GM23338 (cell line): ENCODE data around the gene PLSCR2. TPM values are rescaled to one million over a fixed set of nuclear protein-coding genes. Genes with fewer than 3 reads are reported as not detected.
A peak's percentile ranks its signal among the peaks of the same experiment; 100 is the strongest.

Experiments
- ATAC-seq: fragments of 200-7000 bp; cut with Tn5 transposase; 3 replicates; pipeline ENCODE4 v1.9.1; 2020
- DNase-seq: peaks from one replicate; pipeline ENCODE4 v3.0.0-alpha.2; 2015; ENCODE audit warnings: low spot score
- H2AFZ ChIP-seq: fragments of 200-600 bp; sonication (generic); 2 replicates; pipeline ENCODE4 v1.8.0; 2016; ENCODE audit warnings: antibody characterized with exemption, mild to moderate bottlenecking, moderate library complexity
- H3F3A ChIP-seq: fragments of 200-600 bp; sonication (generic); replicated peaks from 2 replicates; pipeline ENCODE4 v1.8.0; 2017; ENCODE audit warnings: antibody characterized with exemption, mixed run types, low read depth
- H3K27ac ChIP-seq: fragments of 200-600 bp; sonication (generic); 2 replicates; pipeline ENCODE4 v1.6.1; 2016; ENCODE audit warnings: low read depth
- H3K27me3 ChIP-seq: fragments of 200-600 bp; sonication (generic); 2 replicates; pipeline ENCODE4 v1.8.0; 2016; ENCODE audit warnings: mild to moderate bottlenecking, mixed run types, moderate library complexity; ENCODE audit not compliant: insufficient read depth
- H3K36me3 ChIP-seq: fragments of 200-600 bp; sonication (generic); 2 replicates; pipeline ENCODE4 v1.8.0; 2016; ENCODE audit warnings: mild to moderate bottlenecking; ENCODE audit not compliant: insufficient read depth
- H3K4me1 ChIP-seq: fragments of 200-600 bp; sonication (generic); 2 replicates; pipeline ENCODE4 v1.8.0; 2016; ENCODE audit warnings: mild to moderate bottlenecking, moderate library complexity; ENCODE audit not compliant: insufficient read depth
- H3K4me2 ChIP-seq: fragments of 200-600 bp; sonication (generic); 2 replicates; pipeline ENCODE4 v1.7.1; 2017; ENCODE audit warnings: mixed run types
- H3K4me3 ChIP-seq: fragments of 200-600 bp; sonication (generic); 2 replicates; pipeline ENCODE4 v1.6.1; 2016; ENCODE audit warnings: mixed run types
- H3K79me2 ChIP-seq: fragments of 200-600 bp; sonication (generic); replicated peaks from 2 replicates; pipeline ENCODE4 v1.8.0; 2017; ENCODE audit warnings: mild to moderate bottlenecking; ENCODE audit not compliant: insufficient read depth
- H3K9me2 ChIP-seq: fragments of 200-600 bp; sonication (generic); 2 replicates; pipeline ENCODE4 v1.8.0; 2017; ENCODE audit not compliant: insufficient read depth
- H4K20me1 ChIP-seq: fragments of 200-600 bp; sonication (generic); replicated peaks from 2 replicates; pipeline ENCODE4 v1.8.0; 2017; ENCODE audit warnings: mild to moderate bottlenecking; ENCODE audit not compliant: insufficient read depth
- H3K27ac Mint-ChIP-seq: 2 replicates; pipeline ENCODE4 v1.8.0; 2020; ENCODE audit warnings: inconsistent platforms, mild to moderate bottlenecking, moderate library complexity, mixed read lengths
- H3K27me3 Mint-ChIP-seq: 3 replicates; pipeline ENCODE4 v1.8.0; 2022; ENCODE audit warnings: low read depth, mild to moderate bottlenecking, moderate library complexity, mixed read lengths, inconsistent platforms; ENCODE audit not compliant: insufficient read depth, poor library complexity
- H3K36me3 Mint-ChIP-seq: 3 replicates; pipeline ENCODE4 v1.8.0; 2021; ENCODE audit warnings: low read depth, mild to moderate bottlenecking, inconsistent platforms, moderate library complexity, mixed read lengths
- H3K4me1 Mint-ChIP-seq: 3 replicates; pipeline ENCODE4 v1.8.0; 2020; ENCODE audit warnings: mild to moderate bottlenecking, inconsistent platforms, mixed read lengths
- H3K4me3 Mint-ChIP-seq: 3 replicates; pipeline ENCODE4 v1.8.0; 2021; ENCODE audit warnings: moderate library complexity, mild to moderate bottlenecking, inconsistent platforms, mixed read lengths
- H3K9me3 Mint-ChIP-seq: 3 replicates; pipeline ENCODE4 v1.8.0; 2020; ENCODE audit warnings: moderate library complexity, mild to moderate bottlenecking, inconsistent platforms, mixed read lengths
- CREB1 ChIP-seq: fragments of 250-450 bp; sonication (Bioruptor Pico); IDR thresholded peaks from 2 replicates; pipeline ENCODE4 v1.5.0; 2020; ENCODE audit warnings: low read depth, mild to moderate bottlenecking, moderate library complexity
- JUNB ChIP-seq: IDR thresholded peaks from one replicate; pipeline ENCODE4 v1.6.1; 2016; ENCODE audit warnings: antibody characterized with exemption; ENCODE audit not compliant: unreplicated experiment
- POLR2AphosphoS5 ChIP-seq: IDR thresholded peaks from 2 replicates; pipeline ENCODE4 v1.6.1; 2016; ENCODE audit warnings: antibody characterized with exemption, low read depth
- long read RNA-seq: library from polyadenylated mRNA; unstranded; transcript quantifications from one replicate; pipeline ENCODE4 v2.0.0, GENCODE V29; 2020; ENCODE audit not compliant: unreplicated experiment
- polyA plus RNA-seq: library from polyadenylated mRNA; unstranded; fragments of >200 nt; fragmentation: Nextera tagmentation; extraction: Ambion mirVana; gene quantifications from 2 replicates; pipeline ENCODE4 v1.2.1, GENCODE V29; 2016
- total RNA-seq: library from RNA; depleted of rRNA; stranded (reverse); fragments of >200 nt; shearing (Covaris generic); gene quantifications from 2 replicates; pipeline ENCODE4 v1.2.3, GENCODE V29; 2014; rRNA removed
- TF ChIP-seq, protein P1 (sequence below): fragments of 250-450 bp; sonication (Bioruptor Pico); IDR thresholded peaks from 2 replicates; pipeline ENCODE4 v1.5.0; 2020; ENCODE audit warnings: mild to moderate bottlenecking, moderate library complexity
- TF ChIP-seq, protein P2 (sequence below), 2 experiments: fragments of 200-600 bp in 1 of 2; sonication (generic) in 1 of 2; conservative IDR thresholded peaks; 2 replicates each; pipeline versions ENCODE4 v1.5.1 to v1.6.1; 2016 to 2017; ENCODE audit warnings: antibody characterized with exemption in 2 of 2, low read depth in 2 of 2, mild to moderate bottlenecking in 2 of 2, moderate library complexity in 1 of 2
- TF ChIP-seq, protein P3 (sequence below): IDR thresholded peaks from 2 replicates; pipeline ENCODE4 v1.6.1; 2016; ENCODE audit warnings: antibody characterized with exemption

The PLSCR2 gene, protein sequence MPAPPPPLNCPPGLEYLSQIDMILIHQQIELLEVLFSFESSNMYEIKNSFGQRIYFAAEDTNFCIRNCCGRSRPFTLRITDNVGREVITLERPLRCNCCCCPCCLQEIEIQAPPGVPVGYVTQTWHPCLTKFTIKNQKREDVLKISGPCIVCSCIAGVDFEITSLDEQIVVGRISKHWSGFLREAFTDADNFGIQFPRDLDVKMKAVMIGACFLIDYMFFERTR
- total RNA-seq (not detected in 2 replicates), polyA plus RNA-seq (0.55 TPM in 1 of 2 replicates, not detected in the other)
- long read RNA-seq, result 0 reads

- H3K9me2 ChIP-seq, result no peaks in the 10 kb centered on the region
- no peaks in the 10 kb centered on the region for H3K36me3 Mint-ChIP-seq
- TF ChIP-seq, protein P1, sequence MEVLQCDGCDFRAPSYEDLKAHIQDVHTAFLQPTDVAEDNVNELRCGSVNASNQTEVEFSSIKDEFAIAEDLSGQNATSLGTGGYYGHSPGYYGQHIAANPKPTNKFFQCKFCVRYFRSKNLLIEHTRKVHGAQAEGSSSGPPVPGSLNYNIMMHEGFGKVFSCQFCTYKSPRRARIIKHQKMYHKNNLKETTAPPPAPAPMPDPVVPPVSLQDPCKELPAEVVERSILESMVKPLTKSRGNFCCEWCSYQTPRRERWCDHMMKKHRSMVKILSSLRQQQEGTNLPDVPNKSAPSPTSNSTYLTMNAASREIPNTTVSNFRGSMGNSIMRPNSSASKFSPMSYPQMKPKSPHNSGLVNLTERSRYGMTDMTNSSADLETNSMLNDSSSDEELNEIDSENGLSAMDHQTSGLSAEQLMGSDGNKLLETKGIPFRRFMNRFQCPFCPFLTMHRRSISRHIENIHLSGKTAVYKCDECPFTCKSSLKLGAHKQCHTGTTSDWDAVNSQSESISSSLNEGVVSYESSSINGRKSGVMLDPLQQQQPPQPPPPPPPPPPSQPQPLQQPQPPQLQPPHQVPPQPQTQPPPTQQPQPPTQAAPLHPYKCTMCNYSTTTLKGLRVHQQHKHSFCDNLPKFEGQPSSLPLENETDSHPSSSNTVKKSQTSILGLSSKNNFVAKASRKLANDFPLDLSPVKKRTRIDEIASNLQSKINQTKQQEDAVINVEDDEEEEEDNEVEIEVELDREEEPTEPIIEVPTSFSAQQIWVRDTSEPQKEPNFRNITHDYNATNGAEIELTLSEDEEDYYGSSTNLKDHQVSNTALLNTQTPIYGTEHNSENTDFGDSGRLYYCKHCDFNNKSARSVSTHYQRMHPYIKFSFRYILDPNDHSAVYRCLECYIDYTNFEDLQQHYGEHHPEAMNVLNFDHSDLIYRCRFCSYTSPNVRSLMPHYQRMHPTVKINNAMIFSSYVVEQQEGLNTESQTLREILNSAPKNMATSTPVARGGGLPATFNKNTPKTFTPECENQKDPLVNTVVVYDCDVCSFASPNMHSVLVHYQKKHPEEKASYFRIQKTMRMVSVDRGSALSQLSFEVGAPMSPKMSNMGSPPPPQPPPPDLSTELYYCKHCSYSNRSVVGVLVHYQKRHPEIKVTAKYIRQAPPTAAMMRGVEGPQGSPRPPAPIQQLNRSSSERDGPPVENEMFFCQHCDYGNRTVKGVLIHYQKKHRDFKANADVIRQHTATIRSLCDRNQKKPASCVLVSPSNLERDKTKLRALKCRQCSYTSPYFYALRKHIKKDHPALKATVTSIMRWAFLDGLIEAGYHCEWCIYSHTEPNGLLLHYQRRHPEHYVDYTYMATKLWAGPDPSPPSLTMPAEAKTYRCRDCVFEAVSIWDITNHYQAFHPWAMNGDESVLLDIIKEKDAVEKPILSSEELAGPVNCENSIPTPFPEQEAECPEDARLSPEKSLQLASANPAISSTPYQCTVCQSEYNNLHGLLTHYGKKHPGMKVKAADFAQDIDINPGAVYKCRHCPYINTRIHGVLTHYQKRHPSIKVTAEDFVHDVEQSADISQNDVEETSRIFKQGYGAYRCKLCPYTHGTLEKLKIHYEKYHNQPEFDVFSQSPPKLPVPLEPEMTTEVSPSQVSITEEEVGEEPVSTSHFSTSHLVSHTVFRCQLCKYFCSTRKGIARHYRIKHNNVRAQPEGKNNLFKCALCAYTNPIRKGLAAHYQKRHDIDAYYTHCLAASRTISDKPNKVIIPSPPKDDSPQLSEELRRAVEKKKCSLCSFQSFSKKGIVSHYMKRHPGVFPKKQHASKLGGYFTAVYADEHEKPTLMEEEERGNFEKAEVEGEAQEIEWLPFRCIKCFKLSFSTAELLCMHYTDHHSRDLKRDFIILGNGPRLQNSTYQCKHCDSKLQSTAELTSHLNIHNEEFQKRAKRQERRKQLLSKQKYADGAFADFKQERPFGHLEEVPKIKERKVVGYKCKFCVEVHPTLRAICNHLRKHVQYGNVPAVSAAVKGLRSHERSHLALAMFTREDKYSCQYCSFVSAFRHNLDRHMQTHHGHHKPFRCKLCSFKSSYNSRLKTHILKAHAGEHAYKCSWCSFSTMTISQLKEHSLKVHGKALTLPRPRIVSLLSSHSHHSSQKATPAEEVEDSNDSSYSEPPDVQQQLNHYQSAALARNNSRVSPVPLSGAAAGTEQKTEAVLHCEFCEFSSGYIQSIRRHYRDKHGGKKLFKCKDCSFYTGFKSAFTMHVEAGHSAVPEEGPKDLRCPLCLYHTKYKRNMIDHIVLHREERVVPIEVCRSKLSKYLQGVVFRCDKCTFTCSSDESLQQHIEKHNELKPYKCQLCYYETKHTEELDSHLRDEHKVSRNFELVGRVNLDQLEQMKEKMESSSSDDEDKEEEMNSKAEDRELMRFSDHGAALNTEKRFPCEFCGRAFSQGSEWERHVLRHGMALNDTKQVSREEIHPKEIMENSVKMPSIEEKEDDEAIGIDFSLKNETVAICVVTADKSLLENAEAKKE, result no peak
- TF ChIP-seq, protein P2, sequence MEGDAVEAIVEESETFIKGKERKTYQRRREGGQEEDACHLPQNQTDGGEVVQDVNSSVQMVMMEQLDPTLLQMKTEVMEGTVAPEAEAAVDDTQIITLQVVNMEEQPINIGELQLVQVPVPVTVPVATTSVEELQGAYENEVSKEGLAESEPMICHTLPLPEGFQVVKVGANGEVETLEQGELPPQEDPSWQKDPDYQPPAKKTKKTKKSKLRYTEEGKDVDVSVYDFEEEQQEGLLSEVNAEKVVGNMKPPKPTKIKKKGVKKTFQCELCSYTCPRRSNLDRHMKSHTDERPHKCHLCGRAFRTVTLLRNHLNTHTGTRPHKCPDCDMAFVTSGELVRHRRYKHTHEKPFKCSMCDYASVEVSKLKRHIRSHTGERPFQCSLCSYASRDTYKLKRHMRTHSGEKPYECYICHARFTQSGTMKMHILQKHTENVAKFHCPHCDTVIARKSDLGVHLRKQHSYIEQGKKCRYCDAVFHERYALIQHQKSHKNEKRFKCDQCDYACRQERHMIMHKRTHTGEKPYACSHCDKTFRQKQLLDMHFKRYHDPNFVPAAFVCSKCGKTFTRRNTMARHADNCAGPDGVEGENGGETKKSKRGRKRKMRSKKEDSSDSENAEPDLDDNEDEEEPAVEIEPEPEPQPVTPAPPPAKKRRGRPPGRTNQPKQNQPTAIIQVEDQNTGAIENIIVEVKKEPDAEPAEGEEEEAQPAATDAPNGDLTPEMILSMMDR (conservative IDR thresholded peaks at IDR 0.05; ENCODE audit: low read depth in 2 of 2), result no peak
- TF ChIP-seq, protein P3, sequence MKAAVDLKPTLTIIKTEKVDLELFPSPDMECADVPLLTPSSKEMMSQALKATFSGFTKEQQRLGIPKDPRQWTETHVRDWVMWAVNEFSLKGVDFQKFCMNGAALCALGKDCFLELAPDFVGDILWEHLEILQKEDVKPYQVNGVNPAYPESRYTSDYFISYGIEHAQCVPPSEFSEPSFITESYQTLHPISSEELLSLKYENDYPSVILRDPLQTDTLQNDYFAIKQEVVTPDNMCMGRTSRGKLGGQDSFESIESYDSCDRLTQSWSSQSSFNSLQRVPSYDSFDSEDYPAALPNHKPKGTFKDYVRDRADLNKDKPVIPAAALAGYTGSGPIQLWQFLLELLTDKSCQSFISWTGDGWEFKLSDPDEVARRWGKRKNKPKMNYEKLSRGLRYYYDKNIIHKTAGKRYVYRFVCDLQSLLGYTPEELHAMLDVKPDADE, result peak; percentile 19; the same call in 1 of the 2 replicates
- TF ChIP-seq POLR2AphosphoS5 (peak; percentile 92), CREB1 (CRISPR knock-in tag) (peak; percentile 74), JUNB (no peak)
- H3K27me3 ChIP-seq, result no peaks in the 10 kb centered on the region
- peaks cover 5% of the 10 kb centered on the region for H3K27me3 Mint-ChIP-seq
- peak within 1 kb of the TSS; percentile 67; the same call in 1 of the 2 replicates for H3K27ac Mint-ChIP-seq
- peak within 1 kb of the TSS; percentile 65 for H3K4me3 ChIP-seq
- ATAC-seq (peak; percentile 98), DNase-seq (peak; percentile 91)
- H3F3A ChIP-seq, result no peaks in the 10 kb centered on the region
- no peaks in the 10 kb centered on the region for H3K9me3 Mint-ChIP-seq
- peak within 1 kb of the TSS; percentile 91 for H2AFZ ChIP-seq
- peak within 1 kb of the TSS; percentile 89 for H3K27ac ChIP-seq
- no peaks in the 10 kb centered on the region for H4K20me1 ChIP-seq
- H3K4me1 ChIP-seq, result no peaks in the 10 kb centered on the region
- H3K36me3 ChIP-seq, result no peaks in the 10 kb centered on the region
- H3K4me3 Mint-ChIP-seq, result peak within 1 kb of the TSS; percentile 73
- peak within 1 kb of the TSS; percentile 69 for H3K4me2 ChIP-seq
- H3K4me1 Mint-ChIP-seq, result peaks cover 4% of the 10 kb centered on the region; the same call in 2 of the 3 replicates
- H3K79me2 ChIP-seq, result no peaks in the 10 kb centered on the region
Measured at GRCh38 chr3:146469150-146470017, at the start of gene PLSCR2. TSS of gene PLSCR2 (minus strand) at chr3:146469561. CDS start at chr3:146459904, 9,657 bp downstream.
